GM21528 (cell line): Measurements from ENCODE around the gene MCTP1.
"Not testable (repeated sequence)": the region's sequence is repeated elsewhere in the genome, so short reads cannot be mapped to it uniquely, and the experiment has no call there.

Experiments used
- ATAC-seq: cut with Tn5 transposase; IDR thresholded peaks from one replicate; pipeline ENCODE4 v1.9.1; 2021; ENCODE audit warnings: mild to moderate bottlenecking, moderate library complexity; ENCODE audit not compliant: unreplicated experiment, low FRiP score

Gene MCTP1

GRCh38 chr5:95194856-95195255 is 90.0 kb downstream of the MCTP1 start:
- ATAC-seq: no peak

GRCh38 chr5:95191330-95191729 is 93.6 kb downstream of the MCTP1 start:
- no peak for ATAC-seq

GRCh38 chr5:95184924-95185323 is 100.0 kb downstream of the MCTP1 start:
- ATAC-seq: no peak

GRCh38 chr5:95181644-95182043 is 103.2 kb downstream of the MCTP1 start:
- no peak for ATAC-seq

- ATAC-seq: no peak
Observed at GRCh38 chr5:95178046-95178651, 106.7 kb downstream of the MCTP1 start.

GRCh38 chr5:95177456-95177855 is 107.4 kb downstream of the MCTP1 start:
- ATAC-seq: no peak

GRCh38 chr5:95175106-95175505 is 109.8 kb downstream of the MCTP1 start:
- no peak for ATAC-seq

GRCh38 chr5:95172659-95173058 is 112.2 kb downstream of the MCTP1 start:
- no peak for ATAC-seq

GRCh38 chr5:95164861-95165260 is 120.0 kb downstream of the MCTP1 start:
- ATAC-seq: no peak

GRCh38 chr5:95163079-95163478 is 121.8 kb downstream of the MCTP1 start:
- no peak for ATAC-seq

GRCh38 chr5:95162231-95162992 is 122.5 kb downstream of the MCTP1 start:
- ATAC-seq: no peak

- ATAC-seq: no peak
Observed at GRCh38 chr5:95159603-95160002, 125.3 kb downstream of the MCTP1 start.

GRCh38 chr5:95155888-95156287 is 129.0 kb downstream of the MCTP1 start:
- no peak for ATAC-seq

- no peak for ATAC-seq
Observed at GRCh38 chr5:95153511-95153910, 131.4 kb downstream of the MCTP1 start.

- no peak for ATAC-seq
Observed at GRCh38 chr5:95152535-95152934, 132.4 kb downstream of the MCTP1 start.

GRCh38 chr5:95152131-95152530 is 132.8 kb downstream of the MCTP1 start:
- ATAC-seq: no peak

GRCh38 chr5:95151694-95152093 is 133.2 kb downstream of the MCTP1 start:
- no peak for ATAC-seq

GRCh38 chr5:95149387-95149786 is 135.5 kb downstream of the MCTP1 start:
- no peak for ATAC-seq

- no peak for ATAC-seq
Observed at GRCh38 chr5:95148453-95148852, 136.4 kb downstream of the MCTP1 start.

GRCh38 chr5:95143858-95144257 is 141.0 kb downstream of the MCTP1 start:
- not testable (repeated sequence) for ATAC-seq

- no peak for ATAC-seq
Observed at GRCh38 chr5:95142145-95142544, 142.7 kb downstream of the MCTP1 start.

- no peak for ATAC-seq
Observed at GRCh38 chr5:95141141-95141540, 143.8 kb downstream of the MCTP1 start.
